Neural cell (in vitro differentiated cells): ENCODE data around the gene TAF1A. TPM values are rescaled to one million over a fixed set of nuclear protein-coding genes. Genes with fewer than 3 reads are reported as not detected.

Experiments used
- H2AFZ ChIP-seq: fragments of 200-600, 300-800 bp; sonication (generic), shearing (Covaris generic); 2 replicates; pipeline ENCODE4 v1.6.0; 2014; ENCODE audit warnings: low read depth, mild to moderate bottlenecking, antibody characterized with exemption, low read length, moderate library complexity
- H3F3A ChIP-seq: fragments of 200-600 bp; shearing (Covaris generic); 2 replicates; pipeline ENCODE4 v1.6.1; 2016; ENCODE audit warnings: mild to moderate bottlenecking, moderate library complexity, mixed read lengths, antibody characterized with exemption, low read length; ENCODE audit not compliant: insufficient read depth, poor library complexity, severe bottlenecking
- H3K27ac ChIP-seq: fragments of 200-600, 300-800 bp; sonication (generic), shearing (Covaris generic); 2 replicates; pipeline ENCODE4 v1.5.1; 2014; ENCODE audit warnings: mild to moderate bottlenecking, low read length, moderate library complexity
- H3K27me3 ChIP-seq: fragments of 300-800, 200-600 bp; sonication (generic), shearing (Covaris generic); 2 replicates; pipeline ENCODE4 v1.6.0; 2014; ENCODE audit warnings: mild to moderate bottlenecking, low read depth, low read length, moderate library complexity; ENCODE audit not compliant: insufficient read depth
- H3K36me3 ChIP-seq: fragments of 300-800, 200-600 bp; sonication (generic), shearing (Covaris generic); 2 replicates; pipeline ENCODE4 v1.5.1; 2014; ENCODE audit warnings: mild to moderate bottlenecking, antibody characterized with exemption, low read length, moderate library complexity; ENCODE audit not compliant: insufficient read depth
- H3K4me2 ChIP-seq: fragments of 300-800, 200-600 bp; sonication (generic), shearing (Covaris generic); 2 replicates; pipeline ENCODE4 v1.6.0; 2014; ENCODE audit warnings: mild to moderate bottlenecking, low read length
- H3K4me3 ChIP-seq: fragments of 300-800, 200-600 bp; sonication (generic), shearing (Covaris generic); 2 replicates; pipeline ENCODE4 v1.5.1; 2014; ENCODE audit warnings: mild to moderate bottlenecking, low read length, moderate library complexity
- H3K79me2 ChIP-seq: fragments of 200-600 bp; shearing (Covaris generic); replicated peaks from 2 replicates; pipeline ENCODE4 v1.6.0; 2014; ENCODE audit warnings: mild to moderate bottlenecking, low read length, moderate library complexity; ENCODE audit not compliant: insufficient read depth
- H3K9ac ChIP-seq: fragments of 300-800, 200-600 bp; sonication (generic), shearing (Covaris generic); 2 replicates; pipeline ENCODE4 v1.6.1; 2016; ENCODE audit warnings: mild to moderate bottlenecking, low read length, mixed read lengths
- H3K9me2 ChIP-seq: fragments of 200-600 bp; shearing (Covaris generic); 2 replicates; pipeline ENCODE4 v1.6.1; 2016; ENCODE audit warnings: mild to moderate bottlenecking, low read length, mixed read lengths; ENCODE audit not compliant: insufficient read depth
- H3K9me3 ChIP-seq: fragments of 200-600, 300-800 bp; sonication (generic), shearing (Covaris generic); 2 replicates; pipeline ENCODE4 v1.6.1; 2016; ENCODE audit warnings: mild to moderate bottlenecking, mixed run types, low read length, moderate library complexity, mixed read lengths
- H4K20me1 ChIP-seq: fragments of 200-600 bp; shearing (Covaris generic); 2 replicates; pipeline ENCODE4 v1.6.1; 2016; ENCODE audit warnings: mild to moderate bottlenecking, mixed run types; ENCODE audit not compliant: insufficient read depth
- CTCF ChIP-seq: fragments of 450-650 bp; IDR thresholded peaks from 2 replicates; pipeline ENCODE4 v1.5.1; 2014; ENCODE audit warnings: antibody characterized with exemption, mild to moderate bottlenecking, moderate library complexity; ENCODE audit not compliant: poor library complexity, severe bottlenecking
- EP300 ChIP-seq: fragments of 450-650 bp; conservative IDR thresholded peaks from 2 replicates; pipeline ENCODE4 v1.6.1; 2014; ENCODE audit warnings: antibody characterized with exemption, mild to moderate bottlenecking, moderate library complexity; ENCODE audit not compliant: poor library complexity, severe bottlenecking
- EZH2 ChIP-seq: fragments of 200-600, 300-800 bp; shearing (Covaris generic), sonication (generic); IDR thresholded peaks from 2 replicates; pipeline ENCODE4 v1.6.1; 2014; ENCODE audit warnings: antibody characterized with exemption, low read length, borderline replicate concordance, mild to moderate bottlenecking; ENCODE audit not compliant: insufficient read depth, poor library complexity, severe bottlenecking
- MXI1 ChIP-seq: fragments of 450-650 bp; conservative IDR thresholded peaks from 2 replicates; pipeline ENCODE4 v1.6.1; 2014; ENCODE audit warnings: antibody characterized with exemption, mild to moderate bottlenecking; ENCODE audit not compliant: poor library complexity, severe bottlenecking
- POLR2AphosphoS5 ChIP-seq: IDR thresholded peaks from 2 replicates; pipeline ENCODE4 v1.6.1; 2012
- RAD21 ChIP-seq: fragments of 450-650 bp; conservative IDR thresholded peaks from 2 replicates; pipeline ENCODE4 v1.6.1; 2014; ENCODE audit warnings: antibody characterized with exemption, mild to moderate bottlenecking, moderate library complexity
- REST ChIP-seq: IDR thresholded peaks from 2 replicates; pipeline ENCODE4 v1.6.1; 2012; ENCODE audit warnings: borderline replicate concordance
- SMC3 ChIP-seq: fragments of 450-650 bp; conservative IDR thresholded peaks from 2 replicates; pipeline ENCODE4 v1.6.1; 2014; ENCODE audit warnings: antibody characterized with exemption, mild to moderate bottlenecking, moderate library complexity; ENCODE audit not compliant: poor library complexity
- TAF1 ChIP-seq: IDR thresholded peaks from 2 replicates; pipeline ENCODE4 v1.6.1; 2012; ENCODE audit warnings: low read depth
- polyA plus RNA-seq: library from polyadenylated mRNA; depleted of rRNA; stranded (reverse); fragments of >200 nt; gene quantifications from 2 replicates; pipeline ENCODE4 v1.2.3, GENCODE V29; 2014

The TAF1A gene
- polyA plus RNA-seq, 1 donor from 2014 or later: 25.5 TPM

- Histone ChIP-seq H3K9ac (no peak overlapping the region), H3K9me2 (no peaks in the 10 kb centered on the region), H2AFZ (no peak overlapping the region), H3K9me3 (no peaks in the 10 kb centered on the region), H4K20me1 (no peaks in the 10 kb centered on the region), H3F3A (no peaks in the 10 kb centered on the region), H3K36me3 (no peaks in the 10 kb centered on the region), H3K79me2 (no peaks in the 10 kb centered on the region), H3K4me3 (no peak overlapping the region), H3K4me2 (no peak overlapping the region), H3K27ac (no peak overlapping the region), H3K27me3 (no peaks in the 10 kb centered on the region)
- TF ChIP-seq CTCF (no peak), SMC3 (no peak), MXI1 (no peak), RAD21 (no peak), POLR2AphosphoS5 (no peak), TAF1 (no peak), EP300 (no peak), REST (no peak), EZH2 (no peak)
These were observed 65.9 kb downstream of the TAF1A start for GRCh38 chr1:222523852-222524251.

- H3K36me3 ChIP-seq: no peaks in the 10 kb centered on the region
- H3F3A ChIP-seq: no peaks in the 10 kb centered on the region
- no peak overlapping the region for H3K4me3 ChIP-seq
- no peaks in the 10 kb centered on the region for H3K9me2 ChIP-seq
- TF ChIP-seq CTCF: no peak
- TF ChIP-seq REST: no peak
- no peak for TF ChIP-seq EP300
- no peak for TF ChIP-seq TAF1
- TF ChIP-seq POLR2AphosphoS5: no peak
- no peak for TF ChIP-seq SMC3
- TF ChIP-seq MXI1: no peak
- TF ChIP-seq EZH2: no peak
- TF ChIP-seq RAD21: no peak
- no peak overlapping the region for H3K9ac ChIP-seq
- no peak overlapping the region for H3K27ac ChIP-seq
- no peak overlapping the region for H2AFZ ChIP-seq
- no peaks in the 10 kb centered on the region for H4K20me1 ChIP-seq
- no peaks in the 10 kb centered on the region for H3K9me3 ChIP-seq
- no peaks in the 10 kb centered on the region for H3K79me2 ChIP-seq
- no peak overlapping the region for H3K4me2 ChIP-seq
- no peaks in the 10 kb centered on the region for H3K27me3 ChIP-seq
These were observed 67.4 kb downstream of the TAF1A start for GRCh38 chr1:222522105-222522915.
